CD4-positive, alpha-beta memory T cell (primary cell): ENCODE measurements around the gene CLEC7A. TPM values are rescaled to one million over a fixed set of nuclear protein-coding genes. Genes with fewer than 3 reads are reported as not detected.

Source experiments
- CTCF ChIA-PET: fragments of 350-600 bp; sonication (Branson Sonifier 250); formaldehyde crosslinking; loops from one replicate; lab custom pipeline; 2021; ENCODE audit warnings: inconsistent platforms; ENCODE audit not compliant: partially characterized antibody; lab: Charles Lee
- POLR2A ChIA-PET: fragments of 350-600 bp; sonication (Branson Sonifier 250); formaldehyde crosslinking; loops from one replicate; lab custom pipeline; 2021; ENCODE audit not compliant: partially characterized antibody; lab: Charles Lee
- DNase-seq, 5 donors: peaks; one replicate each; pipeline versions ENCODE4 v3.0.0 to v3.0.0-alpha.2; 2020 to 2022; ENCODE audit warnings: mixed read lengths in 1 of 5
- H3K27ac ChIP-seq: one replicate; pipeline ENCODE4 v1.7.0; 2013; ENCODE audit warnings: low read depth, low read length
- H3K27me3 ChIP-seq: 2 replicates; pipeline ENCODE4 v1.7.0; 2013; ENCODE audit warnings: mild to moderate bottlenecking, low read length, moderate library complexity; ENCODE audit not compliant: insufficient read depth
- H3K36me3 ChIP-seq: 2 replicates; pipeline ENCODE4 v1.7.0; 2013; ENCODE audit warnings: mild to moderate bottlenecking, low read length, moderate library complexity; ENCODE audit not compliant: insufficient read depth
- H3K4me1 ChIP-seq: 2 replicates; pipeline ENCODE4 v1.7.0; 2013; ENCODE audit warnings: mild to moderate bottlenecking, low read length, moderate library complexity; ENCODE audit not compliant: insufficient read depth
- H3K4me3 ChIP-seq, 2 donors: one replicate each; pipeline ENCODE4 v1.7.0; 2013; ENCODE audit warnings: low read length in 2 of 2, mild to moderate bottlenecking in 1 of 2
- H3K9me3 ChIP-seq, 2 donors: one replicate each; pipeline ENCODE4 v1.7.0; 2013; ENCODE audit warnings: low read length in 2 of 2, control low read depth in 1 of 2; ENCODE audit not compliant: control insufficient read depth in 1 of 2
- H3K27ac Mint-ChIP-seq, 7 donors: one replicate each; pipeline ENCODE4 v1.8.0; 2020 to 2021; ENCODE audit warnings: mixed read lengths in 7 of 7, mild to moderate bottlenecking in 6 of 7, inconsistent platforms in 3 of 7, moderate library complexity in 3 of 7
- H3K27me3 Mint-ChIP-seq, 2 donors: one replicate each; pipeline ENCODE4 v1.8.0; 2020 to 2021; ENCODE audit warnings: mixed read lengths in 2 of 2
- H3K36me3 Mint-ChIP-seq, 2 donors: one replicate each; pipeline ENCODE4 v1.8.0; 2020 to 2021; ENCODE audit warnings: mixed read lengths in 2 of 2, inconsistent platforms in 1 of 2, mild to moderate bottlenecking in 1 of 2
- H3K4me1 Mint-ChIP-seq, 4 donors: one replicate each; pipeline ENCODE4 v1.8.0; 2020 to 2021; ENCODE audit warnings: mixed read lengths in 4 of 4, mild to moderate bottlenecking in 1 of 4
- H3K4me3 Mint-ChIP-seq, 8 donors: one replicate each; pipeline ENCODE4 v1.8.0; 2020 to 2021; ENCODE audit warnings: mixed read lengths in 8 of 8, mild to moderate bottlenecking in 7 of 8, moderate library complexity in 6 of 8, inconsistent platforms in 3 of 8
- H3K9me3 Mint-ChIP-seq, 8 donors: one replicate each; pipeline ENCODE4 v1.8.0; 2020 to 2021; ENCODE audit warnings: mixed read lengths in 8 of 8, mild to moderate bottlenecking in 5 of 8, inconsistent platforms in 3 of 8, moderate library complexity in 1 of 8
- intact Hi-C: fragments of 100-400 bp; cut with micrococcal nuclease; formaldehyde crosslinking; loops from one replicate; pipeline ENCODE4 v1.15.1; 2023
- polyA plus RNA-seq, 2 donors: library from polyadenylated mRNA; unstranded; fragments of 300-500 nt; fragmentation: Illumina TruSeq; gene quantifications; one replicate each; pipeline ENCODE4 v1.2.3, GENCODE V29; 2021
- total RNA-seq, 2 experiments: library from RNA; stranded (reverse); gene quantifications; one replicate each; pipeline ENCODE4 v1.2.3, GENCODE V29; 2021

CLEC7A gene
- total RNA-seq (1 to 10 TPM in 1 of 2 experiments, under 1 TPM in 1; 0.89 to 1.3 TPM), polyA plus RNA-seq (under 1 TPM in 1 of 2 donors, not detected in 1; 0.46 TPM)

- Mint-ChIP-seq H3K36me3 (no peaks in the 10 kb centered on the region), H3K4me1 (peaks cover 6 to 10% (median 9%) of the 10 kb centered on the region in 4 donors), H3K9me3 (no peaks in the 10 kb centered on the region), H3K4me3 (peak within 1 kb of the TSS in 1 of 8 donors; percentile 10), H3K27ac (no peak within 1 kb of the TSS), H3K27me3 (peaks cover 0 to 1% of the 10 kb centered on the region in 2 donors)
- Histone ChIP-seq H3K27ac (no peak within 1 kb of the TSS), H3K4me3 (no peak within 1 kb of the TSS), H3K9me3 (no peaks in the 10 kb centered on the region), H3K4me1 (peaks cover 10% of the 10 kb centered on the region), H3K27me3 (no peaks in the 10 kb centered on the region), H3K36me3 (no peaks in the 10 kb centered on the region)
- peak in 1 of 5 donors; percentile 6 for DNase-seq
- POLR2A ChIA-PET: no interaction called here
- CTCF ChIA-PET: interaction anchor here (2.7 kb wide), 1 partner anchor 10 kb away, joined by 12 read pairs; no protein-coding TSS in a partner anchor
- intact Hi-C loops: no loop called here
These were observed at the start of gene CLEC7A for GRCh38 chr12:10130042-10130441. TSS of gene CLEC7A (minus strand) at chr12:10130199. CDS start at chr12:10130082, 117 bp downstream.

DNA sequence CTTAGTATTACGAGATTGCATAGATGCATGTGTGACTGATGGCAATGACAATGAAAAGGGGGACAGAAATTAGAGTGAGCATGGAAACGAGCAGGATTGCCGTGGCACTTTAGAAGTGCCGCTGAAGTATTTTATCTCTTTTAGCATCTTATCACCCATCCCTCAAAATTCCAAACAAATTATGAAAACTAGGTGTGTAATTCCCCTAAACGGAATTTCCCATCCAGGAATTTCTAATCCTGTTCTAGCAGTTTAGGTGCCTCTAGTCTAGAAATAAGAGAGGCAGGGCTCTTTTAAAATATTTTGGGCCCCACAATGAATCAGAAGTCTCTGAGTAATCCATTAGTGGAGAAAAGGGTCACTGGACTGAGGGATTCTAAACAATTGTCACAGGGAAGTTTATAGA is 49.8 kb upstream of the CLEC7A start:
- no peak overlapping the region for H3K4me3 Mint-ChIP-seq
- peaks cover 25 to 40% of the 10 kb centered on the region in 2 donors for H3K27me3 Mint-ChIP-seq
- H3K36me3 ChIP-seq: no peaks in the 10 kb centered on the region
- H3K4me1 ChIP-seq: no peaks in the 10 kb centered on the region
- H3K9me3 ChIP-seq: no peaks in the 10 kb centered on the region
- intact Hi-C loops: no loop called here
- POLR2A ChIA-PET: no interaction called here
- H3K27ac ChIP-seq: no peak overlapping the region
- CTCF ChIA-PET: no interaction called here
- no peak overlapping the region for H3K4me3 ChIP-seq
- no peaks in the 10 kb centered on the region for H3K9me3 Mint-ChIP-seq
- no peaks in the 10 kb centered on the region for H3K4me1 Mint-ChIP-seq
- H3K27me3 ChIP-seq: no peaks in the 10 kb centered on the region
- H3K36me3 Mint-ChIP-seq: no peaks in the 10 kb centered on the region
- no peak for DNase-seq
- H3K27ac Mint-ChIP-seq: no peak overlapping the region

DNA sequence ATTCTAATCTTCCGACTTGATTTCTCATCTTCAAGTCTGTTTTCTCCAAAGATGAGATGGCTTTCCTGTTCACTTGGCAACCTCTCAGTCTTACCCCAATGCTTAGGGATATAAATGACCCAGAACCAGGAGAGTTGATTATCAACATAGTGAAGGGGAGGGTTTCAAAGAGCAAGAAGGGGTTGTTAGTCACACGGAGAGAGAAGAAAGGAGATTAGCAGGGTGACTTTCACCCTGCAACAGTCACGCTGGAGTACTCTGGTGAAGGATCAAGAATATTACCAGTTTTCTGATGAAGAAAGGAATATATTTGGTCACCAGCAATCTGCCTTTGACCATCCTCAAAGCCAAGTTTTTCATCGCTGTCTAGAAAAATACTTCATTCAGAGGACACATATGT is 48.8 kb upstream of the CLEC7A start, which contains the start of gene TMEM52B:
Gene TMEM52B, plus strand, starts transcription at position 212 of the 400 bp plus-strand sequence. CDS start 543 bp downstream, outside the sequence.
- ChIA-PET POLR2A (no interaction called here), CTCF (no interaction called here)
- Histone ChIP-seq H3K4me1 (no peaks in the 10 kb centered on the region), H3K4me3 (no peak within 1 kb of the TSS), H3K9me3 (no peaks in the 10 kb centered on the region), H3K27me3 (no peaks in the 10 kb centered on the region), H3K27ac (no peak within 1 kb of the TSS), H3K36me3 (no peaks in the 10 kb centered on the region)
- no peaks in the 10 kb centered on the region for H3K36me3 Mint-ChIP-seq
- H3K9me3 Mint-ChIP-seq: no peaks in the 10 kb centered on the region
- no peak within 1 kb of the TSS for H3K4me3 Mint-ChIP-seq
- H3K27me3 Mint-ChIP-seq: peaks cover 23 to 38% of the 10 kb centered on the region in 2 donors
- no peak within 1 kb of the TSS for H3K27ac Mint-ChIP-seq
- intact Hi-C loops: no loop called here
- DNase-seq: no peak
- no peaks in the 10 kb centered on the region for H3K4me1 Mint-ChIP-seq

DNA sequence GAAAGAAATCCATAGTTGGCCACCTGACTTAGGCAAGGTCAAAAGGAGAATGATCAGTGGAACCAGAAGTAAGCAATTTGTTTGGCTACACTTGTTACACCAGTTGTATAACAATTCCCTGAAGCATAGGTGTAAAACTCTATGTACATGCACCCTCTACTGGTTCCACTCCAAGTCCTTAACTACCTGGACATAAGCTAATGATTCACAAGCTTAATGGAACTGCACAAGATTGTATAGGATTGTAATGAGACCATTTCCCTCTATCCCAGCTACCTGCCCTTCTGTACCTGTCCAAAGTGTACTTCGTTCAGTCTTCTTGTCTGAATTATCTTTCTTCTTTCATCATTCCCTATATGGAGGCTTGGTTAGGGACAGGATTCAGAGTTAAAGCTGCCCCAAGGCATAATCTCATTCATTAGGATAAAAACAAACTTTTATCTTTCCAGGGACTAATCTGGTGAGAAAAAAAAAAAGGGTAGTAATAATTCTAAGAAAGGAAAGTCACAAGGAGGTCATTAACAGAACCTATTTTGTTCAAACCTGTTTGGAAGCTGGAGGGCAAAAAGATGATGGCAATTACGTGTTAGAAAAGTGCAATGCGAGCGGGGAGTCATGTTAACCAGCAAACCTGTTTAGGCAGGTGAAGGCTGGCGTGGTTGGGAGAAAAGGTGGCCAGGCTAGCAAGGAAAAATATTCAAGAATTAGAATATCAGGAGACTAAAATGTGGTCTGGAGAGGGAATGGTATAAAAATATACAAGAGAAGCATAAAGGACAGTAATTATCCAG is 46.0 kb upstream of the CLEC7A start:
- DNase-seq: no peak
- Mint-ChIP-seq H3K27ac (no peak overlapping the region), H3K36me3 (no peaks in the 10 kb centered on the region), H3K27me3 (peaks cover 21 to 29% of the 10 kb centered on the region in 2 donors), H3K4me1 (no peaks in the 10 kb centered on the region), H3K9me3 (no peaks in the 10 kb centered on the region), H3K4me3 (no peak overlapping the region)
- no peaks in the 10 kb centered on the region for H3K9me3 ChIP-seq
- no peaks in the 10 kb centered on the region for H3K4me1 ChIP-seq
- no peaks in the 10 kb centered on the region for H3K27me3 ChIP-seq
- H3K4me3 ChIP-seq: no peak overlapping the region
- CTCF ChIA-PET: interaction anchor here (0.6 to 1.3 kb wide), 3 partner anchors 15 to 28 kb away, joined by 3 read pairs; no protein-coding TSS in a partner anchor
- H3K27ac ChIP-seq: no peak overlapping the region
- POLR2A ChIA-PET: no interaction called here
- no peaks in the 10 kb centered on the region for H3K36me3 ChIP-seq
- intact Hi-C loops: no loop called here

DNA sequence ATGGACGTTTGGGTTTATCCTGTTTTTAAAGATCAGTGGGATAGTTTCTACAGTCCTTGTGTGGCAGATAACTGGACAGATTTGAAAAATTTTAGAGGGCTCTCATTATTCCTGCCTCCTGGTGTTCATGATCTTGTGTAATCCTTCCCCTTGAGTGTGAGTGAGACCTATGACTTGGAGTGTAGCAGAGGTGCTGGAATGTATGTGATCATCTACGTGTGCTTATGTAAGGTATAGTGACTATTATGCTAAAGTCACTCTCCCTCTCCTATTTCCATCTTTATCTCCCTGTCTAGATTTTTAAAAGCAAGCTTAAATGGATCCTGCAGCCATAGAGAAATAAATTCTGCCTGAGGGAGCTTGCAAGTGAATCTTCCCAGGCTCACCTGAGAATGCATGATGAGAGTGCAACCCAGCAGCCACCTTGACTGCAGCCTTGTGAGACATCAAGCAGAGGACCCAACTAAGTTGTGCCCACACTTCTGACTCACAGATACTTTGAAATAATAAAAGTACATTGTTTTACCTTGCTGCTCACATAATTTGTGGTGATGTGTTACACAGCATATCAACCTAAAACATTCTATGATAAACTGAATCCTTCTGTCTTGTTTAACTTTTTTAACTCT is 45.1 kb upstream of the CLEC7A start:
- no peak overlapping the region for H3K27ac Mint-ChIP-seq
- H3K27me3 Mint-ChIP-seq: peaks cover 17 to 29% of the 10 kb centered on the region in 2 donors
- no peaks in the 10 kb centered on the region for H3K36me3 Mint-ChIP-seq
- H3K9me3 ChIP-seq: no peaks in the 10 kb centered on the region
- H3K4me1 Mint-ChIP-seq: no peaks in the 10 kb centered on the region
- no peaks in the 10 kb centered on the region for H3K9me3 Mint-ChIP-seq
- H3K36me3 ChIP-seq: no peaks in the 10 kb centered on the region
- H3K4me3 ChIP-seq: no peak overlapping the region
- no peak overlapping the region for H3K27ac ChIP-seq
- ChIA-PET POLR2A (no interaction called here), CTCF (interaction anchor here (1.3 kb wide), 1 partner anchor 22 kb away, joined by 3 read pairs; no protein-coding TSS in a partner anchor)
- H3K4me1 ChIP-seq: no peaks in the 10 kb centered on the region
- intact Hi-C loops: no loop called here
- H3K4me3 Mint-ChIP-seq: no peak overlapping the region
- no peak for DNase-seq
- no peaks in the 10 kb centered on the region for H3K27me3 ChIP-seq

DNA sequence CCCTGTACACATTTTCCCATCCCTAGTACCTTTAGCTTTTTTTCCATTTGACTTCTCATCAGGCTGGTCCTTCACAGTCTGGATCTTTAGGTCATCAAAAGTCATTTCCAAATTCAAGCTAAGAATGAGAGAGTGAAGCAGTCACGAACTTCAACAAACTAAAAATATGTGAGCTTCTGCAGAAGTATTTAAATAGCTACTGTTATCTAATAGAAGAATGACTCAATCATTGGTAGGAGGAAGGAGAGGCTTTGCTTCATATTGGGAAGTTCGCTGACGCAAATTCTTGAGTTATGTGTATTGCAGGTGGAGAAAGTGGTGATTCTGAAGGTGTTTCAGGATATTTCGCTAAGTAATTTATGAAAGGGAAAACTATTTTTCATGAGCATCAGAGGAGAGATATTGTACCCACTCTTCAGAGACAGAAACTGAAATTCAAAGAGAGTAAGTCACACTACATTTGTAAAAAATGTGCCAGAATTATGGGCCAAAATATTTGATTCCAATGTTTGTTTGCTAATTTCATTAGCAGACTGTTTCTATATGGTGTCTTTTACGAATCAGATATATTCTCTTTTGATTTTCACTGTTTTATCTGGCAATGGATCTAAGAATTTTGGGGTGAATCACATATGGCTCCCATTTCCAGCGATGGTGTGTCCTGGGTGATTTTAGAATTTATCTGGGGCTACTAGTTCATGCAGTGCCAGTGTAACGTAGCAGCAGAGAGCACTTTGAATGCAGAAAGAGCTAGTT is 42.2 kb upstream of the CLEC7A start, which contains the start of gene OLR1:
Gene OLR1, minus strand, starts transcription at position 160 of the 756 bp plus-strand sequence. Its CDS starts 55 bp downstream, at position 105.
- no peak within 1 kb of the TSS for H3K4me3 ChIP-seq
- Mint-ChIP-seq H3K27ac (no peak within 1 kb of the TSS), H3K9me3 (no peaks in the 10 kb centered on the region), H3K4me1 (no peaks in the 10 kb centered on the region), H3K36me3 (no peaks in the 10 kb centered on the region), H3K4me3 (no peak within 1 kb of the TSS), H3K27me3 (peaks cover 8 to 18% of the 10 kb centered on the region in 2 donors)
- intact Hi-C loops: no loop called here
- H3K9me3 ChIP-seq: no peaks in the 10 kb centered on the region
- H3K4me1 ChIP-seq: no peaks in the 10 kb centered on the region
- no peak within 1 kb of the TSS for H3K27ac ChIP-seq
- CTCF ChIA-PET: interaction anchor here (0.6 to 3.1 kb wide), 3 partner anchors 19 kb away, joined by 3 to 12 read pairs (median 3); no protein-coding TSS in a partner anchor
- H3K36me3 ChIP-seq: no peaks in the 10 kb centered on the region
- H3K27me3 ChIP-seq: no peaks in the 10 kb centered on the region
- no peak for DNase-seq
- POLR2A ChIA-PET: no interaction called here
